ENCODE data around the gene BOD1L1. TPM values are rescaled to one million over a fixed set of nuclear protein-coding genes. Genes with fewer than 3 reads are reported as not detected.

BOD1L1 gene
- total RNA-seq, 1 donor from 2014 or later, result 37.8 TPM

GRCh38 chr4:13539047-13539618 is 88.4 kb downstream of the BOD1L1 start:
- Histone ChIP-seq H3K27me3 (peaks cover 32% of the 10 kb centered on the region), H3K36me3 (no peaks in the 10 kb centered on the region), H3K9me3 (no peaks in the 10 kb centered on the region), H3K27ac (no peak overlapping the region), H3K4me3 (no peak overlapping the region), H3K4me1 (peaks cover 36% of the 10 kb centered on the region)
- intact Hi-C loops (cut with DNase I), result loop anchor here (5.0 kb wide), 1 partner anchor 1343 kb away; no protein-coding TSS in a partner anchor
- no peak for DNase-seq (ENCODE audit: extremely low spot score in 2 of 2)
- TF ChIP-seq POLR2AphosphoS5 (IDR thresholded peaks at IDR 0.05; ENCODE audit: insufficient read depth in 1 of 2, low read depth in 1 of 2), result no peak
- no peak for TF ChIP-seq CTCF (IDR thresholded peaks at IDR 0.05)
- TF ChIP-seq POLR2A (IDR thresholded peaks at IDR 0.05), result no peak

DNA sequence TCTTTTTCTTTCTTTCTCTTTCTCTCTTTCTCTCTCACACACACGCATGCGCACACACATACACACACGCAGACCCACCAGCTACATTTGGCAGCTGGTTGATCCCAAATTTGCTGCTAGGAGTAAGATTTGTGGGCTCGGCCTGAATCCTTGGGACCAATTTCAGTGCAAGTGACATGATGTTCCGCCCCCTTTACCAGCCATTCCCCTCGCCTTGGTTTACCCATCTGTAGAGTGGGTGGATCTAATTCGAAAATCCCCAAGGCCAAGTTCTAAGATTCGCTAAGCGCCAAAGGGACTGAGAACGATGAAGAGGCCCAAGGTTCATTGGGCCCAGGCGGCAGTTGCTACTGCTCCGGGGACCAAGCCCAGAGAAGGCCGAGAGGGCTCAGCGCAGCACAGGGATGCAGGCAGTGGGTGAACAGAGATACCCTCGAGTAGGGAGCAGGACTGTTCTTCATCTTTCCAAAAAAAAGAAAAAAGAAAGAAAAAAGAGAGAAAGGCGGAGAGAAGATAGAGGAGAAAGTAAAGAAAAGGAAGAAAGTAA is 89.0 kb downstream of the BOD1L1 start:
- Histone ChIP-seq H3K4me1 (peaks cover 30% of the 10 kb centered on the region), H3K36me3 (no peaks in the 10 kb centered on the region), H3K27me3 (peaks cover 30% of the 10 kb centered on the region), H3K27ac (no peak overlapping the region), H3K9me3 (no peaks in the 10 kb centered on the region), H3K4me3 (no peak overlapping the region)
- TF ChIP-seq POLR2AphosphoS5 (IDR thresholded peaks at IDR 0.05; ENCODE audit: insufficient read depth in 1 of 2, low read depth in 1 of 2), result no peak
- no peak for TF ChIP-seq POLR2A (IDR thresholded peaks at IDR 0.05)
- TF ChIP-seq CTCF (IDR thresholded peaks at IDR 0.05), result no peak
- intact Hi-C loops (cut with DNase I), result loop anchor here (5.0 kb wide), 1 partner anchor 1344 kb away; no protein-coding TSS in a partner anchor
- no peak for DNase-seq (ENCODE audit: extremely low spot score in 2 of 2)

DNA sequence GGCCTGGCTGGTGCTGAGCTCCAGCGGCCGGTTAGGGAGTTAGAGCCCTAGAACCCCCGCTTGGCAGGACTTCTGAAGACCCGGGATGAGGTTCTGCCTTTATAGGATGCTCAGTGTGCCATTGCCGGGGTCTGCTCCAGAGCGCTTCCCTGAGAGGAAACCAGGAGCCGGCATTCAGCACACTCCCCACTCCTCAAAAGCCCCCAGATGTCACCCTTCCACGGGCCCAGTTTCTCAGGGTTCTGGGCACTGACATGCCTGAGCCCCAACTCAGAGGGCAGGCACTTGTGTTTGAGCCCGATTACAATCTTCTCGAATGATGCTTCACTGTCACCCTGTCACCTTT is 89.7 kb downstream of the BOD1L1 start:
- H3K27ac ChIP-seq, result no peak overlapping the region
- no peak for DNase-seq (ENCODE audit: extremely low spot score in 2 of 2)
- TF ChIP-seq CTCF (IDR thresholded peaks at IDR 0.05) (no peak), POLR2AphosphoS5 (IDR thresholded peaks at IDR 0.05; ENCODE audit: insufficient read depth in 1 of 2, low read depth in 1 of 2) (no peak), POLR2A (IDR thresholded peaks at IDR 0.05) (no peak)

GRCh38 chr4:13537011-13537831 is 90.3 kb downstream of the BOD1L1 start:
- intact Hi-C loops (cut with DNase I), result loop anchor here (5.0 kb wide), 1 partner anchor 1345 kb away; no protein-coding TSS in a partner anchor
- TF ChIP-seq POLR2A (IDR thresholded peaks at IDR 0.05) (no peak), CTCF (IDR thresholded peaks at IDR 0.05) (no peak), POLR2AphosphoS5 (IDR thresholded peaks at IDR 0.05; ENCODE audit: insufficient read depth in 1 of 2, low read depth in 1 of 2) (no peak)
- H3K9me3 ChIP-seq, result no peaks in the 10 kb centered on the region
- DNase-seq (ENCODE audit: extremely low spot score in 2 of 2), result no peak
- H3K36me3 ChIP-seq, result no peaks in the 10 kb centered on the region
- H3K4me1 ChIP-seq, result peaks cover 21% of the 10 kb centered on the region
- no peak overlapping the region for H3K4me3 ChIP-seq
- H3K27me3 ChIP-seq, result peaks cover 21% of the 10 kb centered on the region
- no peak overlapping the region for H3K27ac ChIP-seq

More for the DNA sequence above, 89.7 kb downstream of the BOD1L1 start:
- no peaks in the 10 kb centered on the region for H3K36me3 ChIP-seq
- no peak overlapping the region for H3K4me3 ChIP-seq
- H3K27me3 ChIP-seq, result peaks cover 25% of the 10 kb centered on the region
- H3K9me3 ChIP-seq, result no peaks in the 10 kb centered on the region
- H3K4me1 ChIP-seq, result peaks cover 24% of the 10 kb centered on the region
- intact Hi-C loops (cut with DNase I), result loop anchor here (5.0 kb wide), 1 partner anchor 1344 kb away; no protein-coding TSS in a partner anchor
